Left colon (tissue), 2 donors: ENCODE results near the gene SH3TC1. TPM values are rescaled to one million over a fixed set of nuclear protein-coding genes. Genes with fewer than 3 reads are reported as not detected.

Experiments used
- ATAC-seq: fragments of 200-7000 bp; cut with Tn5 transposase; one replicate; pipeline ENCODE4 v1.9.1; 2020; ENCODE audit warnings: mild to moderate bottlenecking, moderate library complexity
- DNase-seq, 2 donors: peaks; one replicate each; pipeline ENCODE4 v3.0.0-alpha.2; 2020
- intact Hi-C, 2 donors: fragments of 100-400 bp; cut with DNase I in 1 of 2; cut with micrococcal nuclease in 1 of 2; formaldehyde crosslinking; loops; one replicate each; pipeline versions ENCODE4 v1.11.2 to v1.14.0; 2022; cut with DNase I, micrococcal nuclease
- total RNA-seq, 2 donors: library from RNA; stranded (reverse); fragmentation: NEBNext Ultra II Directional; extraction: Animal tissue kit (Norgen Biotek cat#: 25700); gene quantifications; one replicate each; pipeline ENCODE4 v1.2.1, GENCODE V29; 2021
- donor health status: DM: no; HTN: no; CAD: no.
- donor health status: DM: yes; HTN: yes; CAD: no.

Gene SH3TC1
- total RNA-seq, 2 donors from 2014 or later = 13.8 to 18.3 TPM

DNA sequence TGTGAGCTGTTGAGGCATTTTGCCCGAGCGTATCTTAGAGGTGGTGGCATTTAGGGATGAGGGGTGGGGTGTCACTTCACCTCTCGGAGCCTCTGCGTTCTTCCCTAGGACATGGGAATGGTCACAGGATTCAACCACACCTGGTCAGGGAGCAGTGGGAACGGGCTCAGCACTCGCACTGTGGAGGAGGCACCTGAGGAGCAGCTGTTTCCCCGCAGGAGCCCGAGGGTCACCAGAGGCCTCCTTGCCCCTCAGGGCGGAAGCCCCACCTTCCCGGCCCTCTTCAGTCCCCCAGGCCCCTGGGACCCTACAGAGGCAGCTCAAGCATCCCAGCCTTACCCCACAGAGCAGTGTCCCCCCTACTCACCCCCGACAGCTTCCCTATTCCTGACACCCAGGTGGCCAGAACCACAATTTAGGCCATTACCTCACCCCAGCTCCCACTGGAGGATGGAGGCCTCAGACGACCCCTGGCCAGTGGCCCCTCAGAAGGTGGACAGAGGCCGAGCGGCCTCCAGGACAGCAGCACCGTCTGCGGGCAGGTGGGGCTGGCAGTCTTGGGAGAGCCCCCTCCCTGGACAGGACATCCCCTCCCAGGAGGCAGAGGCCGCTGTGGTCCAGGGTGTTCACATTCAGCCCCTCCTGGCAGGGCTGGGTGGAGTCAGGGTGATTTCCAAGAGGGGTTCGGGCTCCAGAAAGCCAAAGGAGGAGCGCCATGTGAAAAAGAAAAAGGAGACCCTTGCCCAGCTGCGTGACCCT lies 66.3 kb downstream of the SH3TC1 start:
- intact Hi-C loops = no loop called here
- DNase-seq = no peak
- ATAC-seq = no peak

DNA sequence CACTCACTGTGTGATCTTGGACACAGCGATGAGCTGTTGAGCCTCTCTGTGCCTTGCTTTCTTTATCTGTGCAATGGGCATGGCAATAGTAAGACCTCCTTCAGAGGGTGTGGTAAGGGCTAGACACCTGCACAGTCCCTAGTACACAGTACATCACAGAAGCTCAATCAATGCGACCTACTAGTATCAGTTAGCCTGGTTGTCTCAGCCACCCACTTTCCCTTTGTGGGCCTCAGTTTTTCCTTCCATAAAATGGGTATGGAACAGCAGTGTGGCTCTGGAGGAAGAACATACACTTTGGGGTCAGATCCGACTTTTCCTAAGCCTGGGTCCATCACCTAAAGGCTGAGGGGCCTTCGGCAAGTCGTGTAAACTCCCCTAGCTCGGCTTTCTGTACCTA lies 67.0 kb downstream of the SH3TC1 start:
- intact Hi-C loops = no loop called here
- DNase-seq = no peak
- ATAC-seq = no peak

DNA sequence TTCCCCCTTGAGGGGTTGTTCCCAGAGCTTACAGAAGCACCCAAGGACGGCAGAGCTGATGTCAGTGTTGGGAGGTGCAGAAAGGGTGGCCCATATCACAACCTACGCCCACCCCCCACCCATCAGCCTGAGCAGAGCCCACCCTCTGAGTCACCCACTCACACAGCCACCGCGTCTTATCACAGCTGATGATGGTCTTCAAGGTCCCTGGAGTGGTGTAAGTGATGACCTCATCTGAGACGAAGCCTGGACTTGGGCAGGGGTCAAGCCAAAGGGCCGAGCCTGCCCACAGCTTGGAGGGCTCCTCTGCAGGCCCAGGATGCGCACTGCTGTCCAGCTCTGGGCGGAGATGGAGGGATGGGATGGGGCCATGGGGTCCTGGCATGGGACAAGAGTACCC lies 67.4 kb downstream of the SH3TC1 start:
- DNase-seq (no peak), ATAC-seq (no peak)
- intact Hi-C loops = no loop called here

GRCh38 chr4:8267077-8267476 lies 68.0 kb downstream of the SH3TC1 start:
- intact Hi-C loops = no loop called here
- peak; percentile 92 for ATAC-seq

DNA sequence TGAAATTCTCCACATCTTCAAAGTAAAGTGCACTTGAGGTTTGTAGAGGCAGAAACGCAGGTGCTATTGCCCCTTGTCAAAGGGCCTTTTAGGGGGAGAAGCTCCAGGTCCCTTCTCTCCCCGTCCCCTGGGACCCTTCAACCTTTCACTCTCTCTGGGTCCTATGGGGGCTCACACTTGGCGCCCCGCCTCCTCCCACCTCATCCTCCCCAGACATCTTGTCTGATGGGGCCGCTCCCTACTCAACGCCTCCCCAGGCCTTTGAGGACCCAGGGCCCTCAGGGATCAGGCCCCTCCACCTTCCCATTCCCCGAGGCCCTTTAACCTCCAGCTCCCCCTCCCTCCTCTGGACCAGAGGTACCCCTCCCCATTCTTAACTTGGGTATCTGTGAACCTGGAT lies 69.1 kb downstream of the SH3TC1 start:
- no peak for ATAC-seq

More at GRCh38 chr4:8267077-8267476, 68.0 kb downstream of the SH3TC1 start:
- peak in 1 of 2 donors; percentile 80 for DNase-seq

GRCh38 chr4:8268901-8269534 lies 69.9 kb downstream of the SH3TC1 start:
- ATAC-seq = no peak
- intact Hi-C loops = no loop called here
- no peak for DNase-seq

More for the DNA sequence above, 69.1 kb downstream of the SH3TC1 start:
- DNase-seq = no peak
- intact Hi-C loops = no loop called here

- ATAC-seq = peak; percentile 24
- peak in 1 of 2 donors; percentile 30 for DNase-seq
- intact Hi-C loops = no loop called here
These were observed 70.7 kb downstream of the SH3TC1 start, which contains the start of gene HTRA3 for GRCh38 chr4:8269535-8270417. TSS of gene HTRA3 (plus strand) at chr4:8269754. CDS start at chr4:8269969, 215 bp downstream.

- ATAC-seq (no peak), DNase-seq (no peak)
- intact Hi-C loops = no loop called here
These were observed 71.3 kb downstream of the SH3TC1 start for GRCh38 chr4:8270418-8270771.

GRCh38 chr4:8270912-8271815 lies 72.1 kb downstream of the SH3TC1 start:
- intact Hi-C loops = no loop called here
- DNase-seq (no peak), ATAC-seq (no peak)

- intact Hi-C loops = no loop called here
- ATAC-seq (no peak), DNase-seq (no peak)
These were observed 72.7 kb downstream of the SH3TC1 start for GRCh38 chr4:8271821-8272220.

- intact Hi-C loops = no loop called here
- DNase-seq (no peak), ATAC-seq (no peak)
These were observed 73.7 kb downstream of the SH3TC1 start for GRCh38 chr4:8272472-8273428.

DNA sequence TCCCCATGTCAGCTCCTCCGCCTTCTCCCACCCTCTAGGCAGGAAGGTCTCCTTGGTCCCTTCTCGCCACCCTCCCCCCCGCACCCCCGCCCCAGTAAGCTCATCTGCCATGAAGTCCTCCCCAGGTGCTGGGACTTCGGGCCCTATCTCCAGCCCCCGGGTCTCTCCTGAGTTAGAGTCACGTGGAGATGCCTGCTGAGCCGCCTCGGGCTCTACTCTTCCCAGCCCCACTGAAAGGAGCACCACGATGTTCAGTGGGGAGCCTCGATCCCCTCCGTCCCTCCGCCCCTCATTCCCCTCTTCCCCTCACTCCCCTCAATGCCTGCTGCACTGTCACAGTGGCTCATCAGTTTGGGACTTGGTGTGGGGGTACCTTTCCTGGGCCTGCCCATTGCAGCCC lies 74.4 kb downstream of the SH3TC1 start:
- intact Hi-C loops = no loop called here
- ATAC-seq (no peak), DNase-seq (no peak)

DNA sequence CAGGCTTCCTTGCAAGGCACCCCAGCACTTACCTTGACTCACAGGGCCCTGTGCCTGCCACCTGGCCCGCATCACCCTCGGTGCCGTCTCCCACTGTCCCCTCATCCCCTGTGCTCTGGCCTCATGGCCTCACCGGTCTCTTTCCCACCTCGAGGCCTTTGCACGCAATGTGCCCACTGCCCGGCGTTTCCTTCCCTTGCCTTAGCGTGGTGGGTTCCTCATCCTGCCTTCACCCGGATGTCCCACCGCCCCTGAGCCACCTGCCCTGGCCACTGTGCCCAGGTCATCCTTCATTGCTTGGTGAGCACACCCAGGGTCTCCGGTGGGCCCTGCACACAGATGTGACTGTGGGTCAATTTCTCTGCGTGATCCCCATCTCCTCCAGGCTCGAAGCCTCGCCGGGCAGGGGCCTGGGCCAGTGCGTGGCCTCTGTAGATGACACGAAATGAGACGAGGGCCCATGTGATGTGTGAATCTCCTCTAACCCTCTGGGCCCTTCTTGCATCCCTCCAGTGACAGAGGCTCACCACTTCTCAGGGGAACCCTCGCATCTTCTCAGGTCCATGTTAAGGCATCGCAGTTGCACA lies 75.1 kb downstream of the SH3TC1 start:
- DNase-seq = no peak
- intact Hi-C loops = no loop called here

GRCh38 chr4:8274765-8275547 lies 75.9 kb downstream of the SH3TC1 start:
- DNase-seq (peak; percentile 64 to 83), ATAC-seq (peak; percentile 45)
- intact Hi-C loops = no loop called here

More for the DNA sequence above, 75.1 kb downstream of the SH3TC1 start:
- ATAC-seq = no peak

DNA sequence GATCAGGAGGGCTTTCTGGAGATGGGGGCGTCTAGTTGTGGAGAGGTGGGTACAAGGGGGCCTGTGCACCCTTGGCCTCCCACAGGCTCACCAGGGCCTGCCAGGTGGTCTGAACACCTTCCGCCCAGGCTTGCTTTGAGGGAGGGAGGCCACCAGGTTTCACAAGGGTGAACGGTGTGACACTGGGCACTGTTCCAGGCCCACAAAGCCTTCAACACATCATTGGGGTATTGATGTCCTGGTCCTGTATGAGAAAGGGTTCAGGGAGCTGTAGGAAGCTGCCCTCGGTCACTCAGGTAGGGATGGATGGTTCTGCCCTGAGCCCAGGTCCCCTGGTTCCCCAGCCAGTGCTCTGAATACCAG lies 76.4 kb downstream of the SH3TC1 start:
- intact Hi-C loops = no loop called here
- ATAC-seq = no peak
- DNase-seq = no peak
